Testis (tissue), 2 donors: ENCODE results near the gene BNC2.

ENCODE experiments used
- CTCF ChIP-seq, 3 experiments: fragments of 450-650 bp in 2 of 3; fragments of 200-600 bp in 1 of 3; sonication (generic) in 1 of 3; IDR thresholded peaks; one replicate each; pipeline ENCODE4 v1.5.1; 2016 to 2019; ENCODE audit warnings: antibody characterized with exemption in 3 of 3, mild to moderate bottlenecking in 2 of 3, moderate library complexity in 1 of 3
- POLR2A ChIP-seq: fragments of 450-650 bp; IDR thresholded peaks from one replicate; pipeline ENCODE4 v1.6.1; 2017; ENCODE audit warnings: antibody characterized with exemption, mild to moderate bottlenecking, moderate library complexity

- TF ChIP-seq CTCF (IDR thresholded peaks at IDR 0.05) (no peak), POLR2A (no peak)
Observed at GRCh38 chr9:16627967-16628366, 242.5 kb downstream of the BNC2 start.
